Hepatic stellate cell (primary cell): ENCODE measurements around the gene USP26.
A peak's percentile ranks its signal among the peaks of the same experiment; 100 is the strongest.
"Not testable (repeated sequence)": the region's sequence is repeated elsewhere in the genome, so short reads cannot be mapped to it uniquely, and the experiment has no call there.

Source experiments
- DNase-seq: peaks from one replicate; pipeline ENCODE4 v3.0.0; 2011; ENCODE audit warnings: low spot score

The USP26 gene

GRCh38 chrX:133018229-133018628, 78.7 kb downstream of the USP26 start:
- DNase-seq, result no peak

GRCh38 chrX:133007458-133007857, 89.5 kb downstream of the USP26 start:
- no peak for DNase-seq

GRCh38 chrX:133005616-133006015, 91.3 kb downstream of the USP26 start:
- no peak for DNase-seq

- DNase-seq, result peak; percentile 1
These were observed 91.9 kb downstream of the USP26 start for GRCh38 chrX:133005042-133005441.

- no peak for DNase-seq
These were observed 97.7 kb downstream of the USP26 start for GRCh38 chrX:132999209-132999608.

- no peak for DNase-seq
These were observed 106.1 kb downstream of the USP26 start for GRCh38 chrX:132990835-132991234.

DNA sequence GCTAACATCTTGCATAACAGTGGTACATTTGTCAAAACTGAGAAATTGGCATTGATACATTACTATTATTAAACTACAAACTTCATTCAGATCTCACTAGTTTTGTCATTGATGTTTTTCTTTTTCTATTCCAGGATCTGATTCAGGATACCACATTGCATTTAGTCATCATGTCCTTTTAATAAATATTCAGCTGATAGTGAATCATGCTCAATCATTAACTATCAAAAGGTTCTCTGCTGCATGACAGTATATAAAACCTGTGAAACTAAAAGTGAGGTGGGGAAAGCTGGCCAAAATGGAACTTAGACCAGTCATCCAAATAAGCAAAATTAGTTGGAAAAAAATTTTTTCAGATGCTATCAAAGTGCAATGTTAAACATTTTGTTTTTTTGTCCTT, 110.4 kb downstream of the USP26 start:
- DNase-seq, result no peak

DNA sequence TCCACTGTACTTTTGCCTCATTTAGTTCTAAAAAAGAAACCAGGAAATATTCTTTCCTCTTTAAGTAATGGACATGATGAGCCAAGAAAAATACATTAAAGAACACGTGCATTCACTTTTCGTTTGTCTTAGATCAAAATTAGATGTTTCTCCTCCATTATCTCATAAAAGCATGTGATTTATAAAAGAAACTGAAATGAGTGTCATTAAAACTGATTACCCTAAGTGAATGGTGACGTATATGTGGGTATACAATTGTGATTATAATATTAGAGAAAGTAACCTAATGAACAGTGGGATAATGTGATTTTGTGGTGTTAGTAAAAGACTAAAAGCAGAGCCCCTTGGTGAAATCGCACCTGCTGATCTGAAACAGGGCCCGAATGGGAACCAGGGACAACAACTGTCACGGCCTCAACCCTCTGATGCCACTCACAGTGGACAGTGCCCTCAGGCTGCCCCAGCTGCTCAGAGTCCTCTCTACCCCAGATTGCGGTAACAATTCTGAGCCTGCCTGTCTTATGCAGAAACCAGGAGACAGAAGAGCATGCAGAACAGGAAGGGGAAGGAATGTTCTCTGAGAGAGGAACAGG, 112.8 kb downstream of the USP26 start:
- DNase-seq, result no peak

- no peak for DNase-seq
These were observed 113.4 kb downstream of the USP26 start for GRCh38 chrX:132983496-132983895.

DNA sequence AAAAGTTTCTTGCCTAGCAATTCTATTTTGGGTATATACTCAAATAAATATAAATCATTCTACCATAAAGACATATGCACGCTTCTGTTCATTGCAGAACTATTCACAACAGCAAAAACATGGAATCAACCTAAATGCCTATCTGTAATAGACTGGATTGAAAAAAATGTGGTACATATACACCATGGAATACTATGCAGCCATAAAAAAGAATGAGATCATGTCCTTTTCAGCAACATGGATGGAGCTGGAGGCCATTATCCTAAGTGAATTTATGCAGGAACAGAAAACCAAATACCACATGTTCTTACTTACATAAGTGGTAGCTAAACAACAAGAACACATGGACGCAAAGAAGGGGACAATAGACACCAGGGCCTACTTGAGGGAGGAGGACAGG, 116.9 kb downstream of the USP26 start:
- DNase-seq, result not testable (repeated sequence)
